Measurements from ENCODE around the gene CELA3A. TPM values are rescaled to one million over a fixed set of nuclear protein-coding genes. Genes with fewer than 3 reads are reported as not detected.
A peak's percentile ranks its signal among the peaks of the same experiment; 100 is the strongest.

CELA3A gene
- total and polyA plus RNA-seq, 10 donors, result 0.45 to 5.2 (median 1.3) TPM; not detected in 4

DNA sequence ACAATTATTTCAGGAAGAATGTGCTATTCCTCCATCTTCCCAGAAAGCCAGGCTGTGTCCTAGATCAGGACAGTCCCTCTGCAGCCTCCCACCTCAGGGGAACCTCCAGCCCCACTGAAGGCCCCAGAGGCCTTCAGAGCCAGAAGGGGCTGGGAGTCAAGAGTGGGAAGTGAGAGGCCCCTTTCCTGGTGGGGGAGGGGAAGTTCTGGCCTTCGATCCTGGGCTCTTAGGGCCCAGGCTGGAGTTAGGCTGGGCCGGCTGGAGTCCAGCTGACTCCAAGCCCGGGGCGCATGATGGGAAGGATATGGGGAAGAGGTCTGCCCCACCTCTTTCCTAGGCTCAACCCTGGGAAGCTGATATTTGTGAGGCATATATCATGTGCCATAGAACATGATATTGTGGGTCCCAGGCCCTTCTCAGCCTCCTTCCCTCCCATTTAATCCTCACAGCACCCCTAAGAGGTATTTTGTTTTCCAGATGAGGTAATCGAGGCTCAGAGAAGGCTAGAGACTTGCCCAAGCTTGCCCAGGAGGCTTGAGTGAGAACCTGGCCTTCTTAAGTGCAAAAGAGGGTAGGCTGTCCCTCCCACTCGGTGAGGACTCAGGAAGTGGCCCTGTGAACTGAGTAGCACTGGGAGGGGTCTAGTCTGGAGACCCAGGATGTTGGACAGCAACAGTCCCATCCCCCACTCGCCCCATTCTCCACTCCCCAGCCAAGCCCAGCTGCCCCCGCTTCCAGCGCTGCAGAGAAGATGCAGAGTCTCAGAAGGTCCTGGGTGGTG, 45.8 kb upstream of the CELA3A start:
- DNase-seq, result no peak

DNA sequence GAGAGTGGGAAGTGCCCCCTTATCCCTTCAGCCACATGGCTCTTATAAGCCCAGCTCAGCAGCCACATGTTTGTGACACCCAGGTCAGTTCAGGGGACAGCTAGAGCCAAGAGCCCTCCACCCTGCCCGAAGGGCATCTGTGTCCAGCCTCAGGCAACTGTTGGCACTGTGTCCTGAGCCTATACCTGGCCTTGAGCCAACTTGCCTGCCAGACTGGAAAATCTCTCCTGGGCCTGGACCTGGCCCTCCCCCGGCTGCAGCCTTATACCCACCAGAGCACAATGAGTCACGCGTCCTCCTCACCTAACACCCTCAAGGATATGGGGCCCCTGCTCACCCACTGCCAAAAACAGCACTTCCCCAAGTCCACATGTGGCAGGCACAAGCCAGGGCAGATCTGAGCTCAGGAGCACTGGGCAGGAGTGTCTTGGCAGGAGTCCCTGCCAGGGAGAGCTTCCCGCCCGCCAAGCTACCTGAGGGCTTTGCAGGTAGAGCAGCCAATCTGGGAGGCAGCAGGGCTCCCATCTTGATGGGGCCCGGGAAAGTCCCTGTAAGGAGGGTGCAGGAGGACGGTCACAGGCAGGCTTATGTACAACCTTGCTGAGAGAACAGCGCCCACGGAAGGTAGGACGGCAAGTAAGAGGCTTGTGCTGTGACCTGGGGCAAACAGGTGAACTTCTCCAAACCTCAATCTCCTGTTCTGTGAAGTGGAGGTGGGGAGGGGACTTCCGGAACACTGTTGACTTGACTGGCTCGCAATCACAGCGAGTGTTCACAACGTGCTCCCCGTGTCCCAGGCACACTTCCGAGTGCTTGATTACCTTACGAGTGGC, 44.5 kb upstream of the CELA3A start:
- TF ChIP-seq POLR2A (IDR thresholded peaks at IDR 0.05) (no peak), POLR2AphosphoS5 (IDR thresholded peaks at IDR 0.05) (peak in 1 of 3 donors; percentile 16)
- TF ChIP-seq, protein P1, sequence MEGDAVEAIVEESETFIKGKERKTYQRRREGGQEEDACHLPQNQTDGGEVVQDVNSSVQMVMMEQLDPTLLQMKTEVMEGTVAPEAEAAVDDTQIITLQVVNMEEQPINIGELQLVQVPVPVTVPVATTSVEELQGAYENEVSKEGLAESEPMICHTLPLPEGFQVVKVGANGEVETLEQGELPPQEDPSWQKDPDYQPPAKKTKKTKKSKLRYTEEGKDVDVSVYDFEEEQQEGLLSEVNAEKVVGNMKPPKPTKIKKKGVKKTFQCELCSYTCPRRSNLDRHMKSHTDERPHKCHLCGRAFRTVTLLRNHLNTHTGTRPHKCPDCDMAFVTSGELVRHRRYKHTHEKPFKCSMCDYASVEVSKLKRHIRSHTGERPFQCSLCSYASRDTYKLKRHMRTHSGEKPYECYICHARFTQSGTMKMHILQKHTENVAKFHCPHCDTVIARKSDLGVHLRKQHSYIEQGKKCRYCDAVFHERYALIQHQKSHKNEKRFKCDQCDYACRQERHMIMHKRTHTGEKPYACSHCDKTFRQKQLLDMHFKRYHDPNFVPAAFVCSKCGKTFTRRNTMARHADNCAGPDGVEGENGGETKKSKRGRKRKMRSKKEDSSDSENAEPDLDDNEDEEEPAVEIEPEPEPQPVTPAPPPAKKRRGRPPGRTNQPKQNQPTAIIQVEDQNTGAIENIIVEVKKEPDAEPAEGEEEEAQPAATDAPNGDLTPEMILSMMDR (IDR thresholded peaks at IDR 0.05 in 8 of 11, conservative IDR thresholded peaks at IDR 0.05 in 3 of 11), result no peak
- Histone ChIP-seq H3K4me3 (no peak overlapping the region), H3K27me3 (replicated peaks in 1 of 7) (peaks cover 0 to 5% (median 0%) of the 10 kb centered on the region in 7 donors), H3K36me3 (no peaks in the 10 kb centered on the region), H3K27ac (peak overlapping the region in 6 of 8 donors; percentile 39 to 74 (median 67)), H3K9me3 (no peaks in the 10 kb centered on the region), H3K4me1 (peaks cover 8 to 38% (median 27%) of the 10 kb centered on the region in 6 donors)
- intact Hi-C loops (cut with DNase I; ENCODE audit: low total_unique reads), result no loop called here
- WGBS, 5 donors, result 49 to 57% (median 50%) methylated on average over 13 to 18 of the region's 18 CpGs
- no peak for DNase-seq

More for the DNA sequence above, 45.8 kb upstream of the CELA3A start:
- H3K4me1 ChIP-seq, result peaks cover 7 to 31% (median 23%) of the 10 kb centered on the region in 6 donors
- peak overlapping the region; percentile 20 to 74 (median 67) for H3K27ac ChIP-seq
- WGBS, 5 donors, result 54 to 74% (median 65%) methylated on average over 9 of the region's 9 CpGs
- TF ChIP-seq POLR2A (IDR thresholded peaks at IDR 0.05) (no peak), POLR2AphosphoS5 (IDR thresholded peaks at IDR 0.05) (peak in 2 of 3 donors; percentile 29 to 54)
- TF ChIP-seq, protein P1 (IDR thresholded peaks at IDR 0.05 in 8 of 11, conservative IDR thresholded peaks at IDR 0.05 in 3 of 11), result no peak
- H3K9me3 ChIP-seq, result no peaks in the 10 kb centered on the region
- peaks cover 0 to 5% (median 0%) of the 10 kb centered on the region in 7 donors for H3K27me3 ChIP-seq (replicated peaks in 1 of 7)
- intact Hi-C loops (cut with DNase I; ENCODE audit: low total_unique reads), result no loop called here
- H3K4me3 ChIP-seq, result no peak overlapping the region
- no peaks in the 10 kb centered on the region for H3K36me3 ChIP-seq

DNA sequence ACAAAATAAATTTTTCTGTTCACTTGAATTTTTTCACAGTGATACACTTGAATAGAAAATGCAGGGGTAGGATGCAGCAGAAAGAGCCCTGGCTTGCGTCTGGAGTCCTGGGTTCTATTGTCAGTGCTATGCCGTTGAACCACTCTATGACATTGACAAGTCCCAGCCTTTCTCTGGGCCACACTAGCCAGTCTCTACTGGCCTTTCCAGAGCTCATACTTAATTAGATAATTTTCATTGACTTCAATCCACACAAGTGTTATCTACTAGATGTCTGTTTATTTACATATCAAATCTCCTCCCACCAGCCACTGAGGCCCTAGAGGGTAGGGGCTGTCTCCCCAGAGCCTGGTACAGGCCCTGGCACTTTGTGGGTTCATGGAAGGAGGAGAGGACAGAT, 40.1 kb upstream of the CELA3A start:
- peaks cover 0 to 12% (median 0%) of the 10 kb centered on the region in 7 donors for H3K27me3 ChIP-seq (replicated peaks in 1 of 7)
- peaks cover 8 to 45% (median 28%) of the 10 kb centered on the region in 6 donors for H3K4me1 ChIP-seq
- 66 to 85% (median 76%) methylated on average over 2 of the region's 2 CpGs for WGBS, 5 donors
- H3K36me3 ChIP-seq, result no peaks in the 10 kb centered on the region
- no peaks in the 10 kb centered on the region for H3K9me3 ChIP-seq
- DNase-seq, result no peak
- intact Hi-C loops (cut with DNase I; ENCODE audit: low total_unique reads), result no loop called here
- H3K27ac ChIP-seq, result peak overlapping the region in 1 of 8 donors; percentile 10
- TF ChIP-seq POLR2A (IDR thresholded peaks at IDR 0.05), result no peak
- TF ChIP-seq POLR2AphosphoS5 (IDR thresholded peaks at IDR 0.05), result no peak
- TF ChIP-seq, protein P1 (IDR thresholded peaks at IDR 0.05 in 8 of 11, conservative IDR thresholded peaks at IDR 0.05 in 3 of 11), result no peak
- H3K4me3 ChIP-seq, result no peak overlapping the region

Measured in spleen (tissue), 11 donors.